Ishikawa (cell line): ENCODE data around the gene PARP1.

Experiments
- CEBPB ChIP-seq: IDR thresholded peaks from 2 replicates; pipeline ENCODE4 v1.6.1; 2012
- CREB1 ChIP-seq: IDR thresholded peaks from 2 replicates; pipeline ENCODE4 v1.6.1; 2012; ENCODE audit warnings: low read depth
- EGR1 ChIP-seq: IDR thresholded peaks from 2 replicates; pipeline ENCODE4 v1.6.1; 2012
- EP300 ChIP-seq: IDR thresholded peaks from 2 replicates; pipeline ENCODE4 v1.6.1; 2012; ENCODE audit warnings: borderline replicate concordance
- FOXM1 ChIP-seq: IDR thresholded peaks from 2 replicates; pipeline ENCODE4 v1.6.1; 2012; ENCODE audit warnings: low read depth, borderline replicate concordance
- MAX ChIP-seq: IDR thresholded peaks from 2 replicates; pipeline ENCODE4 v1.6.1; 2012
- NFIC ChIP-seq: IDR thresholded peaks from 2 replicates; pipeline ENCODE4 v1.6.1; 2012
- RAD21 ChIP-seq: IDR thresholded peaks from 2 replicates; pipeline ENCODE4 v1.6.1; 2012; ENCODE audit warnings: low read depth
- REST ChIP-seq: IDR thresholded peaks from 2 replicates; pipeline ENCODE4 v1.6.1; 2012; ENCODE audit warnings: low read depth, mild to moderate bottlenecking
- TAF1 ChIP-seq: IDR thresholded peaks from 2 replicates; pipeline ENCODE4 v1.6.1; 2012; ENCODE audit warnings: low read depth, mild to moderate bottlenecking
- TCF12 ChIP-seq: IDR thresholded peaks from 2 replicates; pipeline ENCODE4 v1.6.1; 2012; ENCODE audit warnings: low read depth
- TEAD4 ChIP-seq: IDR thresholded peaks from 2 replicates; pipeline ENCODE4 v1.6.1; 2012
- USF1 ChIP-seq: IDR thresholded peaks from 2 replicates; pipeline ENCODE4 v1.6.1; 2012
- YY1 ChIP-seq: IDR thresholded peaks from 2 replicates; pipeline ENCODE4 v1.6.1; 2012; ENCODE audit warnings: low read depth
- ZBTB7A ChIP-seq: IDR thresholded peaks from 2 replicates; pipeline ENCODE4 v1.6.1; 2012; ENCODE audit warnings: low read depth

The PARP1 gene

GRCh38 chr1:226432586-226433340 lies 24.9 kb upstream of the PARP1 start:
- no peak for TF ChIP-seq TEAD4
- no peak for TF ChIP-seq USF1
- TF ChIP-seq NFIC, result no peak
- no peak for TF ChIP-seq RAD21
- TF ChIP-seq ZBTB7A, result no peak

GRCh38 chr1:226429858-226430715 lies 22.2 kb upstream of the PARP1 start:
- TF ChIP-seq RAD21 (no peak), FOXM1 (no peak)

- TF ChIP-seq EGR1, result no peak
- TF ChIP-seq TCF12, result no peak
- no peak for TF ChIP-seq MAX
- TF ChIP-seq EP300, result no peak
- no peak for TF ChIP-seq USF1
- TF ChIP-seq NFIC, result no peak
- TF ChIP-seq TEAD4, result no peak
- no peak for TF ChIP-seq CREB1
- TF ChIP-seq FOXM1, result no peak
- TF ChIP-seq YY1, result no peak
- TF ChIP-seq TAF1, result no peak
- no peak for TF ChIP-seq ZBTB7A
- no peak for TF ChIP-seq CEBPB
- TF ChIP-seq REST, result no peak
- TF ChIP-seq RAD21, result no peak
Observed at GRCh38 chr1:226428791-226429461, 21.0 kb upstream of the PARP1 start.

GRCh38 chr1:226428348-226428747 lies 20.5 kb upstream of the PARP1 start:
- no peak for TF ChIP-seq NFIC
- TF ChIP-seq ZBTB7A, result no peak
- no peak for TF ChIP-seq TAF1
- no peak for TF ChIP-seq TEAD4
- TF ChIP-seq FOXM1, result no peak
- TF ChIP-seq REST, result no peak
- TF ChIP-seq CREB1, result no peak
- no peak for TF ChIP-seq TCF12
- no peak for TF ChIP-seq EGR1
- TF ChIP-seq CEBPB, result no peak

- no peak for TF ChIP-seq FOXM1
- TF ChIP-seq CREB1, result no peak
- no peak for TF ChIP-seq REST
- TF ChIP-seq CEBPB, result no peak
Observed at GRCh38 chr1:226427131-226427530, 19.2 kb upstream of the PARP1 start.
